ENCODE measurements around the gene TAOK1. TPM values are rescaled to one million over a fixed set of nuclear protein-coding genes. Genes with fewer than 3 reads are reported as not detected.

TAOK1 gene
- total RNA-seq, 4 donors from 2014 or later = 54.7 to 71.8 (median 64.9) TPM

GRCh38 chr17:29483503-29483902 lies 93.3 kb downstream of the TAOK1 start:
- intact Hi-C loops (cut with DNase I; ENCODE audit: low total_unique reads) = no loop called here
- 94 to 98% methylated on average over 1 of the region's 1 CpG for WGBS, 2 donors
- no peak overlapping the region for H3K4me3 ChIP-seq (ENCODE audit: low read depth, poor library complexity, severe bottlenecking)
- TF ChIP-seq POLR2A (IDR thresholded peaks at IDR 0.05) (no peak), CTCF (IDR thresholded peaks at IDR 0.05) (no peak)
- no peak for DNase-seq (ENCODE audit: low spot score in 2 of 2)

DNA sequence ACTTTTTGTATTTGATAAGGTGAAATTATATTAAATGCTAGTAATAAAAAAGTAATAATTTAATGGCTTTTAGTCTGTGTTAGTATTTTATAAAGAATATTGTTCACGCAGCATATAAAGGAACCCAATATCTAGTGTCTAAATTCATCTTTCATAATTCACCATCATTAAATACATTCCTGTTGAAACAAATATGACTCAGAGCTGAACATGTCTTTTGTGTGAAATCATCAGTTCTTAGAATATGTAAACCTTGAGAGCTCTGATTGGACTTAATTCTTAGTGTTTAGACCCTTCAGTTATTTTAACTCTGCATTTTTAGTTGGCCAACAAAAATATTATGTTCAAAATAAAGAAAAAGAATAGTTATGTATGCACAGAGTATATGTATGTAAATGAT lies 104.8 kb downstream of the TAOK1 start:
- no peak overlapping the region for H3K4me3 ChIP-seq (ENCODE audit: low read depth, poor library complexity, severe bottlenecking)
- intact Hi-C loops (cut with DNase I; ENCODE audit: low total_unique reads) = no loop called here
- DNase-seq (ENCODE audit: low spot score in 2 of 2) = no peak
- WGBS, 2 donors = 96 to 100% methylated on average over 1 of the region's 1 CpG
- TF ChIP-seq CTCF (IDR thresholded peaks at IDR 0.05) (no peak), POLR2A (IDR thresholded peaks at IDR 0.05) (no peak)

DNA sequence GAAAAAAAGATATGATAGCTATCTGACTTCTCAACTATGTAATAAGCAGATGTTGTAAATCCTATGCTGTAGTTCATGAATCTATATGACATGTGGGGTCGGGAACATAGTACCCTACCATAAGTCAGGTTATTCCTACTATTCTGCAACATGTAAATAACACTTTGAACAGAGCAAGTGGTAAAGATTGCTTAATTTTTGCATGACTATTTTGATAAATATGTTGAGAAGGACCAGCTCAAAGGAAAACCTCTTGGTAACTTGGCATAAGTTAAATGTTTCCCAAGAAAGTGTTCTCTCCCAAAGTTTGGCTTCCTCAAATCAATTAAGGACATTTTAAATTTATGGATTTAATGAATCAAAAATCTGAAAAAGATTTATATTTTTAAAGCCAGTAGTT lies 114.5 kb downstream of the TAOK1 start:
- no peak for TF ChIP-seq CTCF (IDR thresholded peaks at IDR 0.05)
- TF ChIP-seq POLR2A (IDR thresholded peaks at IDR 0.05) = no peak
- intact Hi-C loops (cut with DNase I; ENCODE audit: low total_unique reads) = no loop called here
- no peak overlapping the region for H3K4me3 ChIP-seq (ENCODE audit: low read depth, poor library complexity, severe bottlenecking)
- WGBS, 2 donors = 87 to 93% methylated on average over 1 of the region's 1 CpG
- DNase-seq (ENCODE audit: low spot score in 2 of 2) = no peak

DNA sequence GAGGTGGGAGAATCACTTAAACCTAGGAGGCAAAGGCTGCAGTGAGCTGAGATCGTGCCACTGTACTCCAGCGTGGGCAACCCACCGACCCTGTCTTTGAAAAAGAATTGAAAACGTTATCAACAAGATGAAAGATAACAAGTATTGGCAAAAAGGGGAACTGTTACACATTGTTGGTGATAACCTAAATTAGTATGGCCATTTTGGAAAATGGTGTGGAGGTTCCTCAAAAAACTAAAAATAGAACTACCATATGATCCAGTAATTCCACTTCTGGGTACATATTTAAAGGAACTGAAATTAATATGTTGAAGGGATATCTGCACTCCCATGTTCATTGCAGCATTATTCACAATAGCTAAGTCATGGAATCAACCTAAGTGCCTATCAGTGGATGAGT lies 115.7 kb downstream of the TAOK1 start:
- no peak for DNase-seq (ENCODE audit: low spot score in 2 of 2)
- no peak overlapping the region for H3K4me3 ChIP-seq (ENCODE audit: low read depth, poor library complexity, severe bottlenecking)
- 79 to 87% methylated on average over 4 of the region's 4 CpGs for WGBS, 2 donors
- no peak for TF ChIP-seq POLR2A (IDR thresholded peaks at IDR 0.05)
- no peak for TF ChIP-seq CTCF (IDR thresholded peaks at IDR 0.05)
- intact Hi-C loops (cut with DNase I; ENCODE audit: low total_unique reads) = no loop called here

DNA sequence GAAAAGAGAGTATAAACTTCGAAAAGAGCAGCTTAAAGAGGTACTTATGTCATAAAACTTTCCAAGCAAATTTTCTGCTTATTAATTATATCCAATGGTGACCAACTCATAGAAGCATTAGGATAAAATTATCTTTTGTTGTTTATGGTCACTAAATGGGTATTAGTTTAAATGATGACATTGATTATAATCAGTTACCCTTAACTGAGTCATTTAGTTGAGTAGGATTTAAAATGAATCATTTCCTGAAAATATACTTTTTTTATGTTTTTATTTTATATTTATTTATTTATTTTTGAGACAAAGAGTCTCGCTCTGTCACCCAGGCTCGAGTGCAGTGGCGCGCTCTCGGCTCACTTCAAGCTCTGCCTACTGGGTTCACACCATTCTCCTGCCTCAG lies 120.8 kb downstream of the TAOK1 start:
- WGBS, 2 donors = 94 to 97% methylated on average over 6 of the region's 6 CpGs
- DNase-seq (ENCODE audit: low spot score in 2 of 2) = no peak
- intact Hi-C loops (cut with DNase I; ENCODE audit: low total_unique reads) = no loop called here
- no peak overlapping the region for H3K4me3 ChIP-seq (ENCODE audit: low read depth, poor library complexity, severe bottlenecking)
- TF ChIP-seq POLR2A (IDR thresholded peaks at IDR 0.05) (no peak), CTCF (IDR thresholded peaks at IDR 0.05) (no peak)

DNA sequence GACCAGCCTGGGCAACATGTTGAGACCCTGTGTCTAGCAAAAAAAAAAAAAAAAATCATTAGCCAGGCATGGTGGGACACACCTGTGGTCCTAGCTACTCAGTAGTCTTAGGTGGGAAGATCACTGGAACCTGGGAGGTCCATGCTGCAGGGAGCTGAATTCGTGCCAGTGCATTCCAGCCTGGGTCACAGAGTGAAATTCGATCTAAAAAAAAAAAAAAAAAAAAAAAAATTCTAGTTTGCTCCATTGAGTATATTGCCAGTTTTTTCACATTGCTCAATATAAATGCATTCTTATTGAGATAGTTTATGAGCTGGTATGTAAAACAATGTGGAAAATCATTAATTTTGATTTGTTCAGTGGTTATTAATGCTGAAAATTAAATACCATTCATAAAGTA lies 124.6 kb downstream of the TAOK1 start:
- no peak overlapping the region for H3K4me3 ChIP-seq (ENCODE audit: low read depth, poor library complexity, severe bottlenecking)
- no peak for DNase-seq (ENCODE audit: low spot score in 2 of 2)
- intact Hi-C loops (cut with DNase I; ENCODE audit: low total_unique reads) = no loop called here
- WGBS, 2 donors = 29 to 51% methylated on average over 2 of the region's 2 CpGs
- TF ChIP-seq POLR2A (IDR thresholded peaks at IDR 0.05) (no peak), CTCF (IDR thresholded peaks at IDR 0.05) (no peak)
